NCI-H187 (cell line): ENCODE measurements around the gene PQBP1.
"Not testable (repeated sequence)": the region's sequence is repeated elsewhere in the genome, so short reads cannot be mapped to it uniquely, and the experiment has no call there.

Source experiments
- DNase-seq, 2 experiments: peaks; one replicate each; lab custom pipeline; 2025; lab: John Stamatoyannopoulos, UW

The PQBP1 gene

GRCh38 chrX:48897625-48898306, at the start of gene PQBP1, which contains the start of gene TIMM17B:
Gene PQBP1 (plus strand): TSS chrX:48897930. CDS start chrX:48898510, 580 bp downstream.
Gene TIMM17B (minus strand): TSS chrX:48897768. CDS start chrX:48897749, 19 bp downstream.
- DNase-seq = peak; percentile 83 to 88

GRCh38 chrX:48848847-48849246, 48.9 kb upstream of the PQBP1 start:
- no peak for DNase-seq

- no peak for DNase-seq
Measured at GRCh38 chrX:48852857-48853256, 44.9 kb upstream of the PQBP1 start.

- DNase-seq = not testable (repeated sequence)
Measured at GRCh38 chrX:48853494-48853893, 44.2 kb upstream of the PQBP1 start.

GRCh38 chrX:48854121-48854804, 43.5 kb upstream of the PQBP1 start:
- not testable (repeated sequence) for DNase-seq

GRCh38 chrX:48854898-48855297, 42.8 kb upstream of the PQBP1 start:
- no peak for DNase-seq

GRCh38 chrX:48864210-48864609, 33.5 kb upstream of the PQBP1 start:
- DNase-seq = no peak

GRCh38 chrX:48872017-48872416, 25.7 kb upstream of the PQBP1 start:
- not testable (repeated sequence) for DNase-seq

GRCh38 chrX:48876944-48877343, 20.8 kb upstream of the PQBP1 start:
- DNase-seq = not testable (repeated sequence)

- no peak for DNase-seq
Measured at GRCh38 chrX:48883729-48884128, 14.0 kb upstream of the PQBP1 start.

GRCh38 chrX:48886586-48886985, 11.1 kb upstream of the PQBP1 start:
- not testable (repeated sequence) for DNase-seq

GRCh38 chrX:48890296-48890925, 7.3 kb upstream of the PQBP1 start:
- DNase-seq = no peak

GRCh38 chrX:48890934-48891401, 6.8 kb upstream of the PQBP1 start:
- DNase-seq = no peak

- DNase-seq = peak in 1 of 2 experiments; percentile 35
Measured at GRCh38 chrX:48891402-48892288, 6.1 kb upstream of the PQBP1 start.

- DNase-seq = no peak
Measured at GRCh38 chrX:48892896-48893295, 4.8 kb upstream of the PQBP1 start.

GRCh38 chrX:48893556-48894348, 4.0 kb upstream of the PQBP1 start:
- no peak for DNase-seq

- no peak for DNase-seq
Measured at GRCh38 chrX:48894891-48895290, 2.8 kb upstream of the PQBP1 start.

- no peak for DNase-seq
Measured at GRCh38 chrX:48896611-48897011, 1.1 kb upstream of the PQBP1 start.

GRCh38 chrX:48897157-48897624, 539 bp upstream of the PQBP1 start:
- peak; percentile 44 to 48 for DNase-seq

GRCh38 chrX:48899078-48899410, 1.3 kb downstream of the PQBP1 start:
- DNase-seq = no peak

- no peak for DNase-seq
Measured at GRCh38 chrX:48901069-48901468, 3.3 kb downstream of the PQBP1 start.
